Measurements from ENCODE around the gene NANOG.
"Not testable (repeated sequence)": the region's sequence is repeated elsewhere in the genome, so short reads cannot be mapped to it uniquely, and the experiment has no call there.

NANOG gene

GRCh38 chr12:7806319-7806718 is 17.1 kb downstream of the NANOG start:
- not testable (repeated sequence) for DNase-seq

DNA sequence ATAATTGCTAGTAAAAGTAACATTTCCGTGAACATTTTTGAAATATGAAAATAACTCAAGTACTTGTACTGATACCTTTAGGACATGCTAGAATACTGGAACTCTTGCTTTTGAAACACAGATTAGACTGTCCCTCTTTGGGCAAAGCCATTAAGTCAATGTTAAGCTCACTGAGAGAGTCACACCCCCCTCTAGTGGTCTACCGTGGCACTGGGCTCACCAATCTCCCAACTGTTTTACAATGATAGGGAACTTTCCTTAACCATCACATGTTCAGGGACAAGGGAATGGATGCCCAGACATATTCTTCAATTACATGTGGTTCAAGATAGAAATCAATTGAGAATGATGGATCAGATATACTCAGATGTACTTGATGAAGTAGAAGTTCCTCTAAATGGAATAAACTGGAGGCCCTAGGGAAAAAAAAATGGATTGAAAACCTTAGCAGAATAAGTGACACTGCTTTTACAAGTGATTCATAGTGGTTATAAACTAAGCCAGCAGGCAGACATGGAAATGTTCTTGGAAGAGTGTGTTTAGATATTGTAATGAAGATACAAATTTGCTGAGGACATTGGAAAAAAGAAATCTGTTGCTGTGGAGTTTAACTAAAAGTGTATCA is 17.8 kb downstream of the NANOG start:
- DNase-seq = peak; percentile 28 to 35

- not testable (repeated sequence) for DNase-seq
These were observed 36.6 kb downstream of the NANOG start for GRCh38 chr12:7825754-7826153.

DNA sequence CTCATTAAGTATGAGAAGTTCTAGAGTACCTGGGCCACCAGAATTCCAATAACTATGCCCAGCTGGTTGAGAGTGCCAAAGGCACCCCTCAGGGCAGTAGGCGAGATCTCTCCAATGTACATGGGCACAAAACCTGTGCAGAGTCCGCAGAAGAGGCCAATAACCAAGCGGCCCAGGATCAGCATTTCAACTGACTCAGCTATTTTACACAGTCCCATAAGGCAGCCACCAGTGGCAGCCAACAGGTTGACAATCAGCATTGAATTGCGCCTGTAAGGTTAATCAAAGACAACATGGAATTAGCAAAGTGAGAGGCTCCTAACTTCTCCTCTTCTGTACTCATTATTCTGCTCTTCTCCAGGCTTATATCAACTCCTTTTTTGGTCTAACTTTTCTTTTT is 40.5 kb downstream of the NANOG start:
- DNase-seq = not testable (repeated sequence)

DNA sequence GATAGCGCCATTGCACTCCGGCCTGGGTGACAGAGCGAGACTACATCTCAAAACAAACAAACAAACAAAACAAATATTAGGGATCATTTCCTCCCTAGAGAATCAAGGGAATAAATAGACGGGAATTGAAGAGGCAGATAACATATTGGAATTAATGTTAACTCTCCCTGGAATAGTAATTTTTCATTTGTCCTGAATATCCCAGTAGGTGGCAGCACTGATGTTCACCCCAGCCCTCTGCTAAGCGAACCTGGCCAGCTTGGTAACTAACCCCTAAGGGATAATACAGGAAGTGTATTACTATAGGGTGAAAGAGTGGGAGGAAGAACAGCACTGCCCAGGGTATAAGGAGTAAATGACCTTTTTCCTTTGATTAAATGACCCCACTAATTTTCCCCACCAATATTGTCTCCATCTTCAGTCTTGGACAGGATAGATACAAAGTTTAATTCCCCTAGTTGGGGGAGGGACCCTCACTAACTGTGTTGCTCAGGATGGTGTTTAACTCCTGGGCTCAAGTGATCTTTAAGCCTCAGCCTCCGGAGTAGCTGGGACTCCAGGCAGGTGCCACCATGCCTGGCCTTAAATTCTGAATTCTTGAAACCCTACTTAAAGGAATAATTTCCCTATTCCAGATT is 43.0 kb downstream of the NANOG start:
- no peak for DNase-seq

- not testable (repeated sequence) for DNase-seq
These were observed 44.0 kb downstream of the NANOG start for GRCh38 chr12:7833201-7833600.

- no peak for DNase-seq
These were observed 44.6 kb downstream of the NANOG start for GRCh38 chr12:7833831-7834230.

- DNase-seq = no peak
These were observed 45.5 kb downstream of the NANOG start for GRCh38 chr12:7834701-7835100.

- no peak for DNase-seq
These were observed 45.9 kb downstream of the NANOG start for GRCh38 chr12:7835116-7835515.

- no peak for DNase-seq
These were observed 46.6 kb downstream of the NANOG start for GRCh38 chr12:7835766-7836165.

DNA sequence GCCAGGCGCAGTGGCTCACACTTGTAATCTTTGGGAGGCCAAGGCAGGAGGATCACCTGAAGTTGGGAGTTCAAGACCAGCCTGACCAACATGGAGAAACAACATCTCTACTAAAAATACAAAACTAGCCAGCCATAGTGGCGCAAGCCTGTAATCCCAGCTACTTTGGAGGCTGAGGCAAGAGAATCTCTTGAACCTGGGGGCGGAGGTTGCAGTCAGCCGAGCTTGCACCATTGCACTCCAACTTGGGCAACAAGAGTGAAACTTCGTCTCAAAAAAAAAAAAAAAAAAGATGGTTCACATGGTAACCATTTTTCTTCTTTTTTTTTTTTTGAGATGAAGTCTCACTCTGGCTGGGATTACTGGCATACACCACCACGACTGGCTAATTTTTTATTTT is 48.2 kb downstream of the NANOG start:
- no peak for DNase-seq

DNA sequence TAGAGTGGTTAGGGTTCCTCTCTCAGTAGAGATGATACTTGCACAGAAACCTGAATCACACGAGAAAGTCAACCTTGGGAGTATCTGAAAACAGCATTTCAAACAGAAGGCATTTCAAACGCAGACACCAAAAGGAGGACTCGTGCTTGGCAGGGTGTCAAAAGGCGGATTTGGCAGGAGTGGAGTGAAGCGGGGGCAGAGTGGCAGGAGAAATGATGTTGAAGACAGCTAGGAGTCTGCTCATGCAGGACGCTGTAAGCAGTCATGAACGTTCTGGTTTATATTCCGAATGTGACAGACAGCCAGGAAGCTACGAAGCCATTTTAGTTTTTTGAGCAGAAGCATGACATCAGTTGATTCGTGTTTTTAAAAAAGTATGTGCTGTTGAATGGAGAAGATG is 50.0 kb downstream of the NANOG start:
- not testable (repeated sequence) for DNase-seq

DNA sequence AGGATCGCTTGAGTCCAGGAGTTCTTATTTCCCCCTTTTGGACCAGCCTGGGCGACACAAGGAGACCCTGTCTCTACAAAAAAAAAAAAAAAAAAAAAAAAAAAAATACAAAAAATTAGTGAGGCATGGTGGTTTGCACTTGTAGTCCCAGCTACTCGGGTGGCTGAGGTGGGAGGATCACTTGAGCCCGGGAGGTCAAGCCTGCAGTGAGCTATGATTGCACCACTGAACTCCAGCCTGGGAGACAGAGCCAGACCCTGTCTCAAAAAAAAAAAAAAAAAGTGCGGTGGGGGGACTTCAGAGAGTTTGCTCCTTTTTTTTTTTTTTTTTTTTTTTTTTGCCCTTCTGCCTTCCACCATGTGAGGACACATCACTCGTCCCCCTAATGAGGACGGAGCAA is 50.6 kb downstream of the NANOG start:
- not testable (repeated sequence) for DNase-seq

DNA sequence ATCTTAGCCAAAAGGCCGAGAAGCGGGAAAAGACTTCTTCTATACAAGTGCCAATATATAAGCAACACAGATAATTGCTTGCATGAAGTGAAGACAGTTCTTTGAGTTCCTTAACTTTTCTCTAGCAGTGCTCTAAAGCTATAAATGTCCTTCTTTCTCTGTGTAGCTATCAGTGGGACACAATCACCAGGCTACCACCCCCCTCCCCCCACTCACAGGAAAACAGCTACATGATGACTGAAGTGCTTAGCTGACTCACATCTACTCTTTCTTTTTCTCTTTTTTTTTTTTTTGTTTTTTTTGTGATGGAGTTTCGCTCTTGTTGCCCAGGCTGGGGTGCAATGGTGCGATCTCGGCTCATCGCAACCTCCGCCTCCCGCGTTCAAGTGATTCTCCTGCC is 53.2 kb downstream of the NANOG start:
- not testable (repeated sequence) for DNase-seq

- DNase-seq = not testable (repeated sequence)
These were observed 53.9 kb downstream of the NANOG start for GRCh38 chr12:7843149-7843548.

DNA sequence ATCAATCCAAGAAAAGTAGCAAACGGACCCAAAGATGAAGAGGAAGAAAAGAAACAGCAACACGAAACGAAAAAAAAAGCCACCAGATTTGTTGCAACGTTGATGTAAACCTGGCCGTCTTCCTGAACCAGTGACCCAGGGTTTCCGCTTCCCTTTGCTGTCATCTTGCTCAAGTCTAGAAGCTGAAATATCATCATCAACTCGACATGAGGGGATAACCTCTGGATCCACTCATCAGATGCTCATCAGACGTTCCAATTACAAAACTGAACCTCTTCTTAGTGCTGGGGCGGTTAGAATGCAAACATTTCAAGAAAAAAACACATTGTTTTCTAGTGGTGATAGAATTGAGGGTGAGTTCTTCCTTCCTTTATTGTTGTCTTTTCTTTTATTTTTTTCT is 54.4 kb downstream of the NANOG start:
- not testable (repeated sequence) for DNase-seq

DNA sequence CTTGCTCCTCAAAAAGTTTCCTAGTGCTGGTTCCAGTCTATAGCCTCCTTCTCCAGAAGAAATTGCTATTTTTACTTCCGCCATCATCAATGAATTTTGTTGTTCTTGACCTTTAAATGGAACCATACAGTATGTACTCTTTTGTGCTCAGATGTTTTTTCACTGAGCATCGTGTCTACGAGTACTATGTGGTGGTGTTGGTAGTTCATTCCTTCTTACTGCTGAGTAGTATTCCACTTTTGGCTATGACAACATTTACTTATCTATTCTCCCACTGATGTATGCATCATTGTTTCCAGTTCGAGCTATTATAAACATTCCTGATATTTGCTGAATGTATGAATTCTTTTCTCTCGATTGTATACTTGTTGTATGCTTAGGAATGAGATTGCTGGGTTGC is 54.9 kb downstream of the NANOG start:
- no peak for DNase-seq

GRCh38 chr12:7847226-7848097 is 58.3 kb downstream of the NANOG start:
- not testable (repeated sequence) for DNase-seq

GRCh38 chr12:7848098-7848422 is 58.9 kb downstream of the NANOG start:
- DNase-seq = not testable (repeated sequence)
